ENCODE data around the gene ZBTB42. TPM values are rescaled to one million over a fixed set of nuclear protein-coding genes. Genes with fewer than 3 reads are reported as not detected.

ZBTB42 gene
- total and polyA plus RNA-seq, 5 experiments from 2014 or later: 1.0 to 9.6 (median 1.8) TPM

GRCh38 chr14:104757681-104758392, 43.1 kb upstream of the ZBTB42 start:
- Mint-ChIP-seq H3K36me3 (peaks cover 9 to 56% (median 15%) of the 10 kb centered on the region in 3 donors), H3K4me3 (peak overlapping the region in 1 of 10 donors; percentile 14), H3K27ac (peak overlapping the region in 3 of 10 donors; percentile 20 to 79 (median 29)), H3K4me1 (peaks cover 24 to 66% (median 47%) of the 10 kb centered on the region in 4 donors), H3K27me3 (no peaks in the 10 kb centered on the region), H3K9me3 (no peaks in the 10 kb centered on the region)
- POLR2A ChIA-PET: interaction anchor here (1.2 kb wide), 1 partner anchor 13 kb away, joined by 4 read pairs; no protein-coding TSS in a partner anchor
- peak in 1 of 10 donors; percentile 46 for DNase-seq
- no peak for ATAC-seq

- DNase-seq (peak in 1 of 10 donors; percentile 31), ATAC-seq (no peak)
- POLR2A ChIA-PET: interaction anchor here (0.7 to 1.3 kb wide), 3 partner anchors 9 to 81 kb away, joined by 3 to 7 read pairs (median 3); no protein-coding TSS in a partner anchor
- no peaks in the 10 kb centered on the region for H3K9me3 Mint-ChIP-seq
- no peak overlapping the region for H3K4me3 Mint-ChIP-seq
- H3K36me3 Mint-ChIP-seq: peaks cover 9 to 61% (median 15%) of the 10 kb centered on the region in 3 donors
- peak overlapping the region in 2 of 10 donors; percentile 50 to 66 for H3K27ac Mint-ChIP-seq
- no peaks in the 10 kb centered on the region for H3K27me3 Mint-ChIP-seq
- peaks cover 14 to 52% (median 36%) of the 10 kb centered on the region in 4 donors for H3K4me1 Mint-ChIP-seq
Observed at GRCh38 chr14:104758981-104759969, 41.6 kb upstream of the ZBTB42 start.

- Mint-ChIP-seq H3K4me1 (peaks cover 0 to 14% (median 9%) of the 10 kb centered on the region in 4 donors), H3K9me3 (no peaks in the 10 kb centered on the region), H3K36me3 (peaks cover 7 to 23% (median 9%) of the 10 kb centered on the region in 3 donors), H3K27ac (peak overlapping the region in 2 of 10 donors; percentile 13 to 39), H3K4me3 (no peak overlapping the region), H3K27me3 (no peaks in the 10 kb centered on the region)
- DNase-seq (no peak), ATAC-seq (no peak)
- POLR2A ChIA-PET: no interaction called here
Observed at GRCh38 chr14:104765517-104765916, 35.4 kb upstream of the ZBTB42 start.

DNA sequence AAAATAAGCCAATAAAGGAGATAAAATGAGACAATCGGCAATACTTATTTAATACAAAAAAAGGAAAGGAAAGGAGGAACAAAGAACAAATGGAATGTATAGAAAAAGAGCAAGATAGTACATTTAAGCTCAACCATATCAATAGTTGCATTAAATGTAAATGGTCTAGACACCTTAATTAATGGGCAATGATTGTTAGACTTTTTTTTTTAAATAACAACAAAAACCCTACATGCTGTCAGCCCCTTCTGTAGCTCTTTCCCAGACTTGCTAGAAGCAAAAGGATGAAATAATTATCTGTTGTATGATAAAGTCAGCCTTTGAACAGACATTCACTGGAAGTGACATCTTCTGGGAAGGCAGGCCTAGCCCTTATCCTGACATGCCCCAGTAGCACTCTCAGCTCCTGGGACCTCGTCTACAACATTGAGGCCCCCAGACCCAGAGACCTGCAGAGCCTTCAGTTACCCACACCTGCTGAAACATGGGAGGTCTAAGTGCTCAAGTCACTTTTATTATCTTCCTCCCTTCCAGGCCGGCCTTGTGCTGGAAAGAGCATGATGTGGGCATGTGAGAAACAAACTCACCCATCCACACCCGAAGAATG, 34.5 kb upstream of the ZBTB42 start:
- POLR2A ChIA-PET: interaction anchor here (0.8 to 1.0 kb wide), 2 partner anchors 13 to 60 kb away, joined by 3 read pairs; no protein-coding TSS in a partner anchor
- ATAC-seq (no peak), DNase-seq (no peak)
- peak overlapping the region in 2 of 10 donors; percentile 11 to 39 for H3K27ac Mint-ChIP-seq
- no peak overlapping the region for H3K4me3 Mint-ChIP-seq
- H3K36me3 Mint-ChIP-seq: peaks cover 6 to 22% (median 13%) of the 10 kb centered on the region in 3 donors
- peaks cover 0 to 2% (median 0%) of the 10 kb centered on the region in 9 donors for H3K9me3 Mint-ChIP-seq
- H3K27me3 Mint-ChIP-seq: no peaks in the 10 kb centered on the region
- H3K4me1 Mint-ChIP-seq: peaks cover 0 to 11% (median 6%) of the 10 kb centered on the region in 4 donors

- POLR2A ChIA-PET: interaction anchor here (0.7 to 1.5 kb wide), 4 partner anchors 8 to 60 kb away, joined by 3 read pairs; no protein-coding TSS in a partner anchor
- DNase-seq (no peak), ATAC-seq (no peak)
- H3K9me3 Mint-ChIP-seq: peaks cover 0 to 2% (median 0%) of the 10 kb centered on the region in 9 donors
- H3K4me3 Mint-ChIP-seq: no peak overlapping the region
- H3K27me3 Mint-ChIP-seq: no peaks in the 10 kb centered on the region
- no peak overlapping the region for H3K27ac Mint-ChIP-seq
- peaks cover 0 to 10% (median 5%) of the 10 kb centered on the region in 4 donors for H3K4me1 Mint-ChIP-seq
- peaks cover 4 to 21% (median 16%) of the 10 kb centered on the region in 3 donors for H3K36me3 Mint-ChIP-seq
Observed at GRCh38 chr14:104766863-104767633, 33.9 kb upstream of the ZBTB42 start.

DNA sequence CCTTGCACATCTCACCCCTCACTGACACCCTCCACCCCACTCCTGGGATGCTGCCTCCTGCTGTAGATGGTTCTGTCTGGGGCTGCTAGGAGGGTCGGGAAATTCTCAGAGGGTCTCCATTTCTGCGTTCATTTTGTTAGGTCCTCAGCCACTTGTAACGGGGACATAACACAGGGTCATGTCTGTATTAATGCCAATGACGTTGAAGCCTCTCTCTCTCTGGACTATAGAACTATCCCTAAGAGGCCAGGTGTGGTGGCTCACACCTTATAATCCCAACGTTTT, 33.3 kb upstream of the ZBTB42 start:
- no peaks in the 10 kb centered on the region for H3K27me3 Mint-ChIP-seq
- no peak overlapping the region for H3K4me3 Mint-ChIP-seq
- H3K9me3 Mint-ChIP-seq: peaks cover 0 to 2% (median 0%) of the 10 kb centered on the region in 9 donors
- POLR2A ChIA-PET: interaction anchor here (0.7 to 1.5 kb wide), 3 partner anchors 9 to 25 kb away, joined by 3 read pairs; no protein-coding TSS in a partner anchor
- H3K4me1 Mint-ChIP-seq: peaks cover 0 to 10% (median 5%) of the 10 kb centered on the region in 4 donors
- peaks cover 0 to 18% (median 15%) of the 10 kb centered on the region in 3 donors for H3K36me3 Mint-ChIP-seq
- H3K27ac Mint-ChIP-seq: no peak overlapping the region
- no peak for DNase-seq
- no peak for ATAC-seq

DNA sequence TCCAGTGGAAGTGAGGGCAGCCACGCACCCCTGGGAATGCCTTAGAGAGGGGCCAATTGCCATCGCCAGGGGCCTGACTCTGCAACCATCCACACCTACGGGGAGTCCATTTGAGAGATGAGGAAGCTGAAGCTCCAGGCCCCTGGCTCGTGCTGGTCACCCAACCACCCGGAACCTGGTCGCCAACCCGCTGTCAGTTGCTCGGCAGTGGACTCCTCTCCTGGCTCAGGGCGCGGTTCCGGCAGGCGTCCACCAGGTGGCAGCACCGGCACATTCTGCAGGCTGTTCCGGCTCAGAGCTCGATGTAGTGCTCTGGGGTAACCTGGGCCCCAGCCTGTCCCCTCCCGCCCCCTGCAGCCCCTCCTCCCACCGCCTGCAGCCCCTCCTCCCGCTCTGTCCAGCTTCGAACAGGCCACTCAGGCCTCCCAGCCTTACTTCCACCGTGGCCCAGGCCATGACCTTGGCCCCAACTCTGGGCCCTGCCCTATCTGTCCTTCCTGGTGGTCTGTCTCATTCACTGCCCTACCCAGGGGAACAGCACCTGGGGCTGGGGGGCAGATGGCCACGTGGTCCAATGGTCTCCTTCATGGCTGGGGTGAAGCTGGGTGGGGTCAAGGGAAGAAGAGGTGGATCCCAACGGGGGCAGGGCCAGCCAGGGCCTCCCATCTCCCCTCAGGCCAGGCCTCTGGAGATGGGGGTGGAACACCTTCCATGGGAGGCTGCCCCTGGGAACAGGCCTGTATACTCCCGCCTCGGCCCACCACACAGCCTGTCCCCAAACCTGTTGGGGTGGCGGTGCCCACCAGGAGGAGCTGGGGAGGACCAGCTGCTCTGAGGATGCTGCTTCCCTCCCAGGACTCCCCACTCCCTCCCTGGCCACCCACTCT, 32.2 kb upstream of the ZBTB42 start:
- Mint-ChIP-seq H3K27me3 (no peaks in the 10 kb centered on the region), H3K4me1 (peaks cover 0 to 10% (median 5%) of the 10 kb centered on the region in 4 donors), H3K27ac (peak overlapping the region in 2 of 10 donors; percentile 33 to 80), H3K9me3 (peaks cover 0 to 2% (median 0%) of the 10 kb centered on the region in 9 donors), H3K4me3 (no peak overlapping the region), H3K36me3 (peaks cover 0 to 17% (median 16%) of the 10 kb centered on the region in 3 donors)
- POLR2A ChIA-PET: interaction anchor here (1.5 to 1.7 kb wide), 3 partner anchors 10 to 57 kb away, joined by 3 to 21 read pairs (median 10); partner anchors contain the start of gene ZBTB42
- peak; percentile 97 to 98 for ATAC-seq
- DNase-seq: peak; percentile 77 to 93 (median 90)

DNA sequence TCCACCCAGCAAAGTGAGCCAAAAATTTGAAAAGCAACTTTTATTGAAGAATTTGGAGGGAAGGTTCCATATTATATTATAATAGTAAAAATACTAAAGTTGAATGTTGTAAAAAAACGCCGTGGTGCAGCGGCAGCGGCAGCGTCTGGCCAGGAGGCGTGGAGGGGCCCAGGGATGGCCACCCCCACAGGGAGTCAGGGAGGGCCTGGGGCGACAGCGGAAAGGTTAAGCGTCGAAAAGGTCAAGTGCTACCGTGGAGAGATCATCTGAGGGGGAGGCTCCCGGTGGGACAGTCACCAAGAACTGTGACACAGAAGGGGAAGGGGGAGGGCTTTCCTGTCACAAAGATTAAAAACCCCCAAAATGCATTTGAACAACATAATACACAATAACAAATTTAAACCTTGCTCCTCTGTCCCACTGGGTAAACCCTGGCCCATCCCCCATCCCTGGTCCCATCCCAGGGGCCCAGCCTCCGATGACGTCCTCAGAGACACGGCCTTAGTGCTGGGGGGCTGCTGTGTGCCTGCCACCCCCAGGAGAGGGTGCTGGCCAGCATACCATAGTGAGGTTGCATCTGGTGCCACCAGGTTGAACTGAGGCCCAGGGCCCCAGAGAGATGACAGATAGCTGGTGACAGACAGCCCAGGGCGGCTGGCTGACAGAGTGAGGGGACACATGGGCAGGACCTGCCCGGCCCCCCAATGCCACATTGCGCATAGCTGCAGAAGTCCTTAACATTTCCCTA, 31.4 kb upstream of the ZBTB42 start:
- H3K4me1 Mint-ChIP-seq: peaks cover 0 to 10% (median 5%) of the 10 kb centered on the region in 4 donors
- ATAC-seq: no peak
- H3K36me3 Mint-ChIP-seq: peaks cover 0 to 17% (median 12%) of the 10 kb centered on the region in 3 donors
- peak overlapping the region in 1 of 10 donors; percentile 38 for H3K27ac Mint-ChIP-seq
- DNase-seq: no peak
- POLR2A ChIA-PET: interaction anchor here (1.5 to 1.7 kb wide), 2 partner anchors 31 to 57 kb away, joined by 10 to 21 read pairs; partner anchors contain the start of gene ZBTB42
- H3K27me3 Mint-ChIP-seq: no peaks in the 10 kb centered on the region
- H3K9me3 Mint-ChIP-seq: peaks cover 0 to 2% (median 0%) of the 10 kb centered on the region in 9 donors
- no peak overlapping the region for H3K4me3 Mint-ChIP-seq

GRCh38 chr14:104770072-104770579, 30.8 kb upstream of the ZBTB42 start:
- DNase-seq (no peak), ATAC-seq (no peak)
- no peaks in the 10 kb centered on the region for H3K27me3 Mint-ChIP-seq
- POLR2A ChIA-PET: interaction anchor here (2.7 kb wide), 1 partner anchor 56 kb away, joined by 9 read pairs; no protein-coding TSS in a partner anchor
- H3K4me3 Mint-ChIP-seq: no peak overlapping the region
- peaks cover 0 to 2% (median 0%) of the 10 kb centered on the region in 9 donors for H3K9me3 Mint-ChIP-seq
- peaks cover 0 to 17% (median 12%) of the 10 kb centered on the region in 3 donors for H3K36me3 Mint-ChIP-seq
- peak overlapping the region in 1 of 10 donors; percentile 43 for H3K27ac Mint-ChIP-seq
- H3K4me1 Mint-ChIP-seq: peaks cover 0 to 10% (median 5%) of the 10 kb centered on the region in 4 donors

- DNase-seq (peak in 1 of 10 donors; percentile 13), ATAC-seq (no peak)
- Mint-ChIP-seq H3K36me3 (peaks cover 0 to 17% (median 12%) of the 10 kb centered on the region in 3 donors), H3K27ac (peak overlapping the region in 4 of 10 donors; percentile 5 to 73 (median 29)), H3K4me1 (peaks cover 0 to 10% (median 5%) of the 10 kb centered on the region in 4 donors), H3K9me3 (peaks cover 0 to 2% (median 0%) of the 10 kb centered on the region in 9 donors), H3K27me3 (no peaks in the 10 kb centered on the region), H3K4me3 (no peak overlapping the region)
- POLR2A ChIA-PET: interaction anchor here (1.3 to 2.7 kb wide), 2 partner anchors 14 to 55 kb away, joined by 4 to 9 read pairs; no protein-coding TSS in a partner anchor
Observed at GRCh38 chr14:104770851-104771272, 30.0 kb upstream of the ZBTB42 start.
